ENCODE data around the gene EIF2AK3.

The EIF2AK3 gene

DNA sequence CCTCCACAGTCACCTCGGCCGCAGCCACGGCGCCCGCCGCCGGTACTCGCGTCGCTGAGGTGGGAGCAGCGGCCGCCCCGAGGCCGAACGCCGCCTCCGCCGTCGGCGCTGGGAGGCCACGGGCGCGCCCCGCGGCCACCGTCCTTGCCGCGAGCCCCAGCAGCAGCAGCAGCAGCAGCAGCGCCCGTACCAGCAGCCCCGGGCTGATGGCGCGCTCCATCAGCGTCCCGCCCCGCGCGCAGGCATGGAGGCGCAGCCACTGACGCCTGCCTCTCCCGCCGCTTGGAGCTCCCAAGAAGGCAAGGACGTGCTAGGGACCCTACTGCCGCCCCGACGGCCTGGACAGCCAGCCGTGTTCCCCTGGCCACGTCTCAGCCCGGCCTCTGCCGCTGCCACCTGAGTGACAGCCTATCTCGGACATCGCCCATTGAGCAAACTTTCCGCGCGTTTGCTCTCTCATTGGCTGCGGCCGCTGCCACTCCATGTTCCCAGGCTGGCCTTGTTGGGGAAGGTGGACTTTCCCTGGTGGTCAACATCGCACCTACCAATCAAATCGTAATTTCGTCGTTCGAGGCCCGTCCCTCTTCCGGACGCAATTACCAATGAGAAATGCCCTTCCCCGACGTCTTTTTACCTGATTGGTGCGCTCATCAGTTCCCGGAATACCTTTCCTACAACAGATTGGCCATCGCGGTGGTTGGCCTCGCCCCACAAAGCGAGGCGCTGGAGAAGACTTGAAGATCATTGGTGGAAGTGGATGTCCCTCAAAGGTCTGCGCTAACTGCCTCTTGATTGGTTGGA lies at the start of gene EIF2AK3:
Gene EIF2AK3, minus strand, starts transcription at position 410 of the 801 bp plus-strand sequence. Its CDS starts 190 bp downstream, at position 220.
- no peak within 1 kb of the TSS for H3K27ac Mint-ChIP-seq
- H3K4me1 Mint-ChIP-seq = no peaks in the 10 kb centered on the region
- no peaks in the 10 kb centered on the region for H3K36me3 Mint-ChIP-seq
- H3K9me3 Mint-ChIP-seq = no peaks in the 10 kb centered on the region
- H3K4me3 Mint-ChIP-seq = peak within 1 kb of the TSS; percentile 84
- ATAC-seq = peak; percentile 95
- H3K27me3 Mint-ChIP-seq = no peaks in the 10 kb centered on the region

GRCh38 chr2:88673363-88673762 lies 46.1 kb upstream of the EIF2AK3 start:
- no peaks in the 10 kb centered on the region for H3K36me3 Mint-ChIP-seq
- no peak overlapping the region for H3K27ac Mint-ChIP-seq
- H3K4me3 Mint-ChIP-seq = no peak overlapping the region
- peaks cover 7% of the 10 kb centered on the region for H3K4me1 Mint-ChIP-seq
- ATAC-seq = no peak
- H3K9me3 Mint-ChIP-seq = no peaks in the 10 kb centered on the region
- no peaks in the 10 kb centered on the region for H3K27me3 Mint-ChIP-seq

DNA sequence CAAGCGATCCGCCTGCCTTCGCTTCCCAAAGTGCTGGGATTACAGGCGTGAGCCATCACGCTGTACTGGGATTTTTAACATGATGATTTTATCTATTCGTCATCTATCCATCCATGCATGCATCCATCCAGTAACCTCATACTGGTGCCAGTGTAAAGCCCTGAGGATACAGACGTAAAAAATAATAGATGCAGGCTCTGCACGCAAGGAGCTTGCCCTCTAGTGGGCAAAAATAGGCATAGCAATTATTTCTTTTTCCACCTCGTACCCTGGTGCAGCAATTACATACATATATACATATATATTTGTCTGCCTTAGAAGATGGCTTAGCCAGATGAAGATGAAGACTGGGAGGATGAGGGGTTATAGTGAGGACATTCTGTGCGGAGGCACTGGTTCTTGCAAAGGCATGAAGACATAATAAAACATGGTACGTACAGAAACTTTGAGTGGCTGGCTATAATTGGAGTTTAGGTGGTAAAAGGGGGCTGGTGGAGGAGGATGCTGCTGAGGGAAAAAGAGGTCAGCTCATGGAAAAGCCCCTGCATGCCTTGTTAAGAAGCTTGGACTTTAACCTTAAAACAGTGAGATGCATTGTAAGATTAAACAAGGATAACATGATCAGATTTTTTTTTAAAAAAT lies 44.6 kb upstream of the EIF2AK3 start:
- peaks cover 7% of the 10 kb centered on the region for H3K4me1 Mint-ChIP-seq
- peak; percentile 53 for ATAC-seq
- H3K27ac Mint-ChIP-seq = no peak overlapping the region
- H3K27me3 Mint-ChIP-seq = no peaks in the 10 kb centered on the region
- no peaks in the 10 kb centered on the region for H3K36me3 Mint-ChIP-seq
- no peaks in the 10 kb centered on the region for H3K9me3 Mint-ChIP-seq
- H3K4me3 Mint-ChIP-seq = no peak overlapping the region

- peak; percentile 69 for ATAC-seq
- no peak overlapping the region for H3K4me3 Mint-ChIP-seq
- no peaks in the 10 kb centered on the region for H3K27me3 Mint-ChIP-seq
Measured at GRCh38 chr2:88669482-88670214, 42.4 kb upstream of the EIF2AK3 start.

GRCh38 chr2:88668862-88669261 lies 41.6 kb upstream of the EIF2AK3 start:
- ATAC-seq = no peak
- H3K27me3 Mint-ChIP-seq = no peaks in the 10 kb centered on the region
- peak overlapping the region; percentile 2 for H3K27ac Mint-ChIP-seq
- H3K9me3 Mint-ChIP-seq = no peaks in the 10 kb centered on the region
- H3K36me3 Mint-ChIP-seq = peaks cover 3% of the 10 kb centered on the region
- peaks cover 7% of the 10 kb centered on the region for H3K4me1 Mint-ChIP-seq
- H3K4me3 Mint-ChIP-seq = no peak overlapping the region

More at GRCh38 chr2:88669482-88670214, 42.4 kb upstream of the EIF2AK3 start:
- peak overlapping the region; percentile 2 for H3K27ac Mint-ChIP-seq
- no peaks in the 10 kb centered on the region for H3K9me3 Mint-ChIP-seq
- peaks cover 7% of the 10 kb centered on the region for H3K4me1 Mint-ChIP-seq
- H3K36me3 Mint-ChIP-seq = no peaks in the 10 kb centered on the region

- Mint-ChIP-seq H3K4me3 (no peak overlapping the region), H3K36me3 (peaks cover 6% of the 10 kb centered on the region), H3K4me1 (peaks cover 5% of the 10 kb centered on the region), H3K9me3 (no peaks in the 10 kb centered on the region), H3K27me3 (no peaks in the 10 kb centered on the region), H3K27ac (peak overlapping the region; percentile 14)
- ATAC-seq = no peak
Measured at GRCh38 chr2:88667219-88667618, 40.0 kb upstream of the EIF2AK3 start.

DNA sequence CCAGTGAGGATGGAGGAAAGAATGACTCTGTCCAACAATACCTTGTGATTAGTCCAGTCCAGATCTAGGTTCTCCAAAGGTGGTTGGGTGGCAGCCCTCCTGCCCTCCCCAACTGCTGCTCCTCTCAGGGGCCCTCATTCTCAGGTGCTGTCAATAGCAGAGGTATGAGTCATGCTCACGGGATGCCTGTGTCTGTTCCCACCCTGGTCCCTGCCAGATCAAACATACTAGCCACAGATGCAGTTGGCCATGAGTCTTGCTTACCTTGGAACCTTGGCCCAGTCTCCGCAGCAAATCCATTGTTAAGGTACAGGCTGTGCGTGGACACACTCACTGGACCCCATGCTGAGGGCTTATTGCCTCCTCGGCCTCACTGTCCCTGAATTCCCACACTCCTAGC lies 39.3 kb upstream of the EIF2AK3 start:
- no peak overlapping the region for H3K4me3 Mint-ChIP-seq
- H3K4me1 Mint-ChIP-seq = no peaks in the 10 kb centered on the region
- no peak overlapping the region for H3K27ac Mint-ChIP-seq
- H3K9me3 Mint-ChIP-seq = no peaks in the 10 kb centered on the region
- H3K36me3 Mint-ChIP-seq = peaks cover 6% of the 10 kb centered on the region
- ATAC-seq = no peak
- H3K27me3 Mint-ChIP-seq = no peaks in the 10 kb centered on the region

DNA sequence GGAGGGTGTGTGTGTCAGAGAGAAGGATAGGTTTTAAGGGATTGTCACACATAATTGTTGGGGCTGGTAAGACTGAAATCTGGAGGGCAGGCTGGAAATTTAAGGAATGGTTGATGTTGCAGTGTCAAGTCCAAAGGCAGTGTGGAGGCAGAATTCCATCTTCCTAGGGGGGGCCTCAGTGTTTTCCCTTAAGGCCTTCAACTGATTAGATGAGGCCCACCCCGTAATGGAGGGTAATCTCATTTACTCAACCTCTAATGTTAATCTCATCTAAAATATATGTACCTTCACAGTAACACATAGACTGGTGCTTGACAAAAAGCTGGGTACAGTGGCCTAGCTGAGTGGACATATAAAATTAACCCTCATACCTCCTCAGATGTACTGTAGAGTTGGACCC lies 33.4 kb upstream of the EIF2AK3 start:
- no peak overlapping the region for H3K4me3 Mint-ChIP-seq
- ATAC-seq = no peak
- no peaks in the 10 kb centered on the region for H3K9me3 Mint-ChIP-seq
- no peaks in the 10 kb centered on the region for H3K4me1 Mint-ChIP-seq
- peaks cover 10% of the 10 kb centered on the region for H3K36me3 Mint-ChIP-seq
- no peak overlapping the region for H3K27ac Mint-ChIP-seq
- H3K27me3 Mint-ChIP-seq = no peaks in the 10 kb centered on the region

DNA sequence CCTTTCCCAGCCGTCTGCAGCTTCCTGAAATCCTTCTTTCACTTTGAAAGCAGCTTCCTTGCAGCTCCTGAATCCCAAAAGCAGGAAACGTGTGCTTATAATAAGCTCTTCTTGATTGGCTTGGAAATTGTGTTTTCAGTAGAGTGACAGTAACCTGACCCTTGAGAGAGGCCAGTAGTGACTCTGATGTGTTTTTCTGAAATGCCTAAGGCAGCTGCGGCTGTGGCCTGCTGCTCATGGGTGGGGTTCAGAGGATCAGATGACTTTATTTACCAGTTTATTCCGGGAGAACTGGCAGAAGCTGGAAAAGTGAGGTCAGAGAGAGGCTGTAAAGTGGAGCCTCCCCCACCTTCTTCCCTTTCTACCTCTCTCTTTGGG lies 32.3 kb upstream of the EIF2AK3 start:
- peaks cover 10% of the 10 kb centered on the region for H3K36me3 Mint-ChIP-seq
- ATAC-seq = no peak
- H3K4me1 Mint-ChIP-seq = no peaks in the 10 kb centered on the region
- H3K27ac Mint-ChIP-seq = no peak overlapping the region
- H3K27me3 Mint-ChIP-seq = no peaks in the 10 kb centered on the region
- H3K9me3 Mint-ChIP-seq = no peaks in the 10 kb centered on the region
- no peak overlapping the region for H3K4me3 Mint-ChIP-seq

DNA sequence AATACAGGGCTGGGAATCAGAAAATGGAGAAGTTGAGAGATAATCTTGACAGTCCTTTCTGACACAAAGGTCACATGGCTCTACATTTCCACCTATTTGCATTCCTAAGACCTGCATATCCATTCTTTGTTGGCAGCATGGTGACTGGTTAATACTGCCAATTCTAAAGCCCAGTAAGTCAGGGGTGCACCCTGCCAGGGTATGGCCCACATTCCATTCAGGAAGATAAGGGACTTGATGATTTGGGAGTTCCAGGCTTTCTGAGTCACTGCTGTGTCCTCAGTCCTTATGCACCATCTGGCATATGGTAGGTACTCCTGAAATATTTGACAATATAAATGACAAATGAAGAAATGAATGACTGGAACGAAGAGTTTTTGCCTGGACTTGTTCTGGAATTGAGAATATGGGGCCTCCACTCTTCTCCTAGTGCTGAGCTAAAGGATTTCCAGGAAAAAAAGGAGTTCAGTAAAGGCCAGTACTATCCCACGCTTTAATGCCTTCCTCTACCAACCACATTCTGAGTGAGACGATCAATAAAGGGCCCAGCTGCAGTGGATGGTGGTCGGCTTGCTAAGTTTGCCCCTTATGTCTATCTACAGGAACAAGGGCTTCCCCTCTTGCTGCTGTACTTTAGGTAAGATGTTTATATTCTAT lies 31.7 kb upstream of the EIF2AK3 start:
- Mint-ChIP-seq H3K27me3 (no peaks in the 10 kb centered on the region), H3K4me3 (no peak overlapping the region), H3K4me1 (no peaks in the 10 kb centered on the region), H3K9me3 (no peaks in the 10 kb centered on the region), H3K27ac (no peak overlapping the region), H3K36me3 (peaks cover 8% of the 10 kb centered on the region)
- ATAC-seq = no peak

DNA sequence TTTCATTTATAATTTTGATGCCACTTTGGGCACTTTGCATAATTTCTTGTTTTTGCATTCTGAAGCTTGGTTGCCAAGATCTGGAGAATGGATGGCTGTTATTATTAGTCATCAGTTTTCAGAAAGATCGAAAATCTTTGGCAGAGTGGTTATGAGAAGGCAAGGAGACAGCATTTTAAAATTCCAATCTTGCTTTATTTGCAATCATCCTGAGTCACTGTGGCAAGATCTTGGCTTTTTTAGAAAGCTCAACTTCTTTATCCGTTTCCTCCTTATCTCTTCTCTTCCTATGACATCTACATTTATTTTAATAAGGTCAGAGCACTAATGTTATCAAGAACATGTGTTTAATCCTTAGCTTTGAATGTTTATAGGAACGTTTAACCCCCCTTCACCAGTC lies 31.1 kb upstream of the EIF2AK3 start:
- no peak for ATAC-seq
- H3K27ac Mint-ChIP-seq = no peak overlapping the region
- H3K4me1 Mint-ChIP-seq = no peaks in the 10 kb centered on the region
- H3K4me3 Mint-ChIP-seq = no peak overlapping the region
- H3K9me3 Mint-ChIP-seq = no peaks in the 10 kb centered on the region
- H3K27me3 Mint-ChIP-seq = no peaks in the 10 kb centered on the region
- H3K36me3 Mint-ChIP-seq = peaks cover 4% of the 10 kb centered on the region

DNA sequence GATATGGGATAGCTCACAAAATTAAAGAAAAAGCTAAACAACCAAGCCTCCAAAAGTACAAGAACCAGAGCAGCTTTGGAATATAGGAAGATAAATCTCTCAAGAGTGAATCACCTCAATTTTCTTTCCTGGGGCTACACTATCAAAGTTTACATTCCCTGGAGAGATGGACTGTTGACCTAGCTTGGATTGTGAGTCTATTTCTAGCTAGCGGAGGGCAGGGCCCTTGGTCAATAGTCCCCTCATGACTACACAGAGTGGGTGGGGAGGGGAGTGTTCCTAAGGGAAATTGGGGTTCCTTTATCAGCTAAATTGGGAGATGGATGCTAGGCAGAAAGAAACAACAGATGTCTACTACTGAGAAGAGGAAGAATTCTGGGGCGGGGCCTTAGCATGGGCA lies 29.9 kb upstream of the EIF2AK3 start:
- Mint-ChIP-seq H3K4me3 (no peak overlapping the region), H3K27ac (no peak overlapping the region), H3K27me3 (no peaks in the 10 kb centered on the region), H3K9me3 (no peaks in the 10 kb centered on the region), H3K4me1 (no peaks in the 10 kb centered on the region), H3K36me3 (peaks cover 4% of the 10 kb centered on the region)
- ATAC-seq = no peak

GRCh38 chr2:88656690-88657089 lies 29.4 kb upstream of the EIF2AK3 start:
- Mint-ChIP-seq H3K9me3 (no peaks in the 10 kb centered on the region), H3K36me3 (peaks cover 4% of the 10 kb centered on the region), H3K27me3 (no peaks in the 10 kb centered on the region), H3K4me3 (no peak overlapping the region), H3K27ac (no peak overlapping the region), H3K4me1 (no peaks in the 10 kb centered on the region)
- no peak for ATAC-seq

GRCh38 chr2:88654714-88655113 lies 27.4 kb upstream of the EIF2AK3 start:
- no peaks in the 10 kb centered on the region for H3K36me3 Mint-ChIP-seq
- no peak overlapping the region for H3K27ac Mint-ChIP-seq
- H3K4me3 Mint-ChIP-seq = no peak overlapping the region
- H3K27me3 Mint-ChIP-seq = no peaks in the 10 kb centered on the region
- no peaks in the 10 kb centered on the region for H3K4me1 Mint-ChIP-seq
- ATAC-seq = no peak
- H3K9me3 Mint-ChIP-seq = no peaks in the 10 kb centered on the region

DNA sequence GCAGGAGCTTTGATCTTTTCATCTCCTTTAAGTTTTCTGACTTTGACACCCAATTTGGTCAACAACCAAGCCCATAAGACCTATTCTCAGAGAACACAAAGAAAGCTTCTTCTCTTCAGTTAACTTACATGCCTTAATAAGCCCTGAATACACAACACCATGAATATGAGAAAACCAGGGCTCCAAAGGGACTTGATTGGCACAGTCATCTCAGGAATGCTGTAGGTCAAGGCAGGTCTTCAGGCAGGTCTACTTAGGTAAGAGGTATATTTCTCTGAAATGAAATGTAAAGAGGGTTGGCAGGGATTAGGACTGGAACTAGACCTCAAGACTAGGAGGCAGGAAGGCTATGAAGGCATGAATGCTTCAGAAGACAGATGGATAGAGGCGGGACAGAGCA lies 24.4 kb upstream of the EIF2AK3 start:
- Mint-ChIP-seq H3K4me1 (no peaks in the 10 kb centered on the region), H3K9me3 (no peaks in the 10 kb centered on the region), H3K36me3 (no peaks in the 10 kb centered on the region), H3K4me3 (no peak overlapping the region), H3K27ac (no peak overlapping the region), H3K27me3 (no peaks in the 10 kb centered on the region)
- ATAC-seq = no peak
